ENCODE data around the gene CLTRN.
"Not testable (repeated sequence)": the region's sequence is repeated elsewhere in the genome, so short reads cannot be mapped to it uniquely, and the experiment has no call there.

CLTRN gene

GRCh38 chrX:15675490-15675921, 10.9 kb upstream of the CLTRN start:
- TF ChIP-seq ZNF274 (IDR thresholded peaks at IDR 0.05; ENCODE audit: low read depth, low read length): no peak
- peak overlapping the region; percentile 76 for H3K4me3 ChIP-seq (ENCODE audit: low read length)

- no peak for TF ChIP-seq ZNF274 (IDR thresholded peaks at IDR 0.05; ENCODE audit: low read depth, low read length)
- H3K4me3 ChIP-seq (ENCODE audit: low read length): peak overlapping the region; percentile 76
Observed at GRCh38 chrX:15674841-15675489, 10.4 kb upstream of the CLTRN start.

GRCh38 chrX:15674514-15674840, 9.9 kb upstream of the CLTRN start:
- no peak for TF ChIP-seq ZNF274 (IDR thresholded peaks at IDR 0.05; ENCODE audit: low read depth, low read length)
- peak overlapping the region; percentile 76 for H3K4me3 ChIP-seq (ENCODE audit: low read length)

GRCh38 chrX:15673970-15674369, 9.4 kb upstream of the CLTRN start:
- TF ChIP-seq ZNF274 (IDR thresholded peaks at IDR 0.05; ENCODE audit: low read depth, low read length): no peak
- peak overlapping the region; percentile 76 for H3K4me3 ChIP-seq (ENCODE audit: low read length)

DNA sequence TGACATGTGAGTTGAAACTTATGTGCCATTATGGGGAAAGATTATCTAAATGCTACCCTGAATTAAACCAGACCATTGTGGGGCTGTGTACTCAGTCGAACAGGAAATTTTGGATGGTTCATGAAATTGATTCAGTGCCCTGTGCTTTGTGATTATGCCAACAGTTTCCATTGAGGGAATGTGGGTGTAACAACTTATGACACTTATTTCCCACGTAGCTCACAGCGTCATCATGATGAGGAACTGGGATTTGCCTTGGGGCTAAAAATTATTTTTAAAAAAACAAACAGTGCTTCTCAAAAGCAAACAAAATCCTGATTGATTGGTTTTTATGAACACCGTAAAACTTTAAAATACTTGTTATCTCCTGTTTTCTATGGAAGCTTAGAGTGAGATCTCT, 8.3 kb upstream of the CLTRN start:
- TF ChIP-seq ZNF274 (IDR thresholded peaks at IDR 0.05; ENCODE audit: low read depth, low read length): no peak
- no peak overlapping the region for H3K4me3 ChIP-seq (ENCODE audit: low read length)

DNA sequence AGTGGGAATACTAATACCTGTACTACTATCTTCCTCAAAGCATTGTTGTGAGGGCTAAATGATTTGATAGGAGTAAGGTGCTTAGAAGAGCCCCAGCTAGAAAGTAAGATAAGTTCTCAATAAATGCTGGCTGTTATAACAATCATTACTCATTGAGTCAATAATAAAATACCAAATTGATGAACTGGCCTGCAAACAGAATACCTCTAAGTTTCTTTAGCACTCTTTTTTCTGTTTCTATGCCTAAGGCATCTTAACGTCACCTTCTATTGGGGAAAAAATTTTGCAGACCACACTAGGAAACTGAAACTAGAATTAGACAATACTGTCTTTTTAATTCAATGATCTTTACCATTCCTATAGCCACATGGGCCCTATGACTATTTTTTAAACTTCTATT, 1.2 kb downstream of the CLTRN start:
- TF ChIP-seq ZNF274 (IDR thresholded peaks at IDR 0.05; ENCODE audit: low read depth, low read length): no peak
- no peak overlapping the region for H3K4me3 ChIP-seq (ENCODE audit: low read length)

- H3K4me3 ChIP-seq (ENCODE audit: low read length): not testable (repeated sequence)
Observed at GRCh38 chrX:15654804-15655203, 9.8 kb downstream of the CLTRN start.

GRCh38 chrX:15653961-15654360, 10.6 kb downstream of the CLTRN start:
- no peak overlapping the region for H3K4me3 ChIP-seq (ENCODE audit: low read length)
- no peak for TF ChIP-seq ZNF274 (IDR thresholded peaks at IDR 0.05; ENCODE audit: low read depth, low read length)

DNA sequence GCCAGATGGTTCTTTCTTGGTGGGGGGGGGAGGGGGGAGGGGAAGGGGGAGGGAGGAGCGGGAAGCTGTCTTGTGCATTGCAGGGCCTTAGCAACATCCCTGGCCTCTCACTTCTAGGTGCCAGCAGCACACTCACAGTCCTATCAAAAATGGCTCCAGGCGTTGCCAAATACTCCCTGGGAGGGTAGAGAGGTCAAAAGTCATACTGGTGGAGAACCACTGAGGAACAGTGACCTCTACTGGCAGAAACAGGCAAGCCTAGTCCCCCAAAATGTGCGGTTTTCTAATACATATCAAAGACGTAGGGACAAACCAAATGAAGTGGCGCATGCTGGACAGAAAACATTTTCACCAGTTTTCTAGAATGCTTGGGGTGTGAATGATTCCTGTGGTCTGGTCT, 17.1 kb downstream of the CLTRN start:
- H3K4me3 ChIP-seq (ENCODE audit: low read length): not testable (repeated sequence)

DNA sequence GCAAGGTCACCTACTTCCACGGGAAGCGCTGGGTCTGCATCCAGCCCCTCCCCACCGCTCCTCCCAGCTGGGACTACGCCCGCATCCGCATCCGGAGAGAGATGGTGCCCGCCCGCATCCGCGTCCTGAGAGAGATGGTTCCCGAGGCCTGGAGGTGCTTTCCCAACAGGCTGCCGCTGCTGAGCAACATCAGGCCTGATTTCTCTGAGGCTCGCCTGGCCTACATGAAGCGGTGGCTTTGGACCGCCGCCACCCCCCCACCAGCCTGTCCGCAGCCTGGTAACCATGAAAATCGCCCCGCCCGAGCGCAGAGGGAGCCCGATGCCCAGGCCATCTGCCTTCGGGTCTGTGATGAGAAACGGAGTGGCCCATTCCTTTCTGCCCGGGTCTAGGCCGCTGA, 18.1 kb downstream of the CLTRN start:
- TF ChIP-seq ZNF274 (IDR thresholded peaks at IDR 0.05; ENCODE audit: low read depth, low read length): no peak
- no peak overlapping the region for H3K4me3 ChIP-seq (ENCODE audit: low read length)

DNA sequence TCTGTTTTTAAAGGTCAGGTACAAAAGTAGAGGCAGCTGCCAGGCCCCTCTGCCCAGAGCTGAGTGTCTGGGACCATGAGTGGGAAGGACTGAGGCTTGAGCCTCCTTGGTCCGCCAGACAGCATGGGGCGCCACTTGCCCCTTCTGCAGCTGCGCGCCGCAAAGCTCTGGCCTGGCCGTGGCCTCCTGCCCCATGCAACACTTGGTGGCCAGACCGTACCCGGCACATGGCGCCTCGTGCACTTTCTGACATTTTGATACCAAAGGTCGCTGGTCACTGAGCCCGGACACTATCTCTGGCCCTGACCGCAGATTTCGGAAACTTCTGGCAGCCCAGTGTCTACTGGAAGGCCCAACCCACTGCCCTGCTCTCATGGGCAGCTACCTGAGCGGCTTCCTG, 18.6 kb downstream of the CLTRN start:
- no peak overlapping the region for H3K4me3 ChIP-seq (ENCODE audit: low read length)
- no peak for TF ChIP-seq ZNF274 (IDR thresholded peaks at IDR 0.05; ENCODE audit: low read depth, low read length)

DNA sequence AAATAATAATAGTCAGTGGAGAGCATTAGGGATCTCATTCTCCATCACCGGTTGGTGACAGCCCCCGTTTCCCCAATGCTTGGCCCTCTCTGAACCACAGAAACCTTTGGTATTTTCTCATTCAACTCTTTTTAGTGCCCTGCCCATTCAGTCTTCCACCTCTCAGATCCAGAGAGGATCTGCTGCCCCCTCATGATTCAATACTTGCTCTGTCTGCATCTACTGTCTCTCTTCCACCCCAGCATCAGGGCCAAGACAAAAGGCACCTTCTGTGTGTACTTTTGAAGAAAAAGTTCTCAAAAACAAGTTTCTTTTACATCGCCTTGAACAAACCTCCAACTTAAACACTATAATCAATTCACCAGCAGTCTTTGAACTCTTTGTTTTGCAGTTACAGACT, 19.3 kb downstream of the CLTRN start:
- no peak overlapping the region for H3K4me3 ChIP-seq (ENCODE audit: low read length)
- no peak for TF ChIP-seq ZNF274 (IDR thresholded peaks at IDR 0.05; ENCODE audit: low read depth, low read length)

GRCh38 chrX:15644560-15644872, 20.1 kb downstream of the CLTRN start:
- H3K4me3 ChIP-seq (ENCODE audit: low read length): no peak overlapping the region
- no peak for TF ChIP-seq ZNF274 (IDR thresholded peaks at IDR 0.05; ENCODE audit: low read depth, low read length)

DNA sequence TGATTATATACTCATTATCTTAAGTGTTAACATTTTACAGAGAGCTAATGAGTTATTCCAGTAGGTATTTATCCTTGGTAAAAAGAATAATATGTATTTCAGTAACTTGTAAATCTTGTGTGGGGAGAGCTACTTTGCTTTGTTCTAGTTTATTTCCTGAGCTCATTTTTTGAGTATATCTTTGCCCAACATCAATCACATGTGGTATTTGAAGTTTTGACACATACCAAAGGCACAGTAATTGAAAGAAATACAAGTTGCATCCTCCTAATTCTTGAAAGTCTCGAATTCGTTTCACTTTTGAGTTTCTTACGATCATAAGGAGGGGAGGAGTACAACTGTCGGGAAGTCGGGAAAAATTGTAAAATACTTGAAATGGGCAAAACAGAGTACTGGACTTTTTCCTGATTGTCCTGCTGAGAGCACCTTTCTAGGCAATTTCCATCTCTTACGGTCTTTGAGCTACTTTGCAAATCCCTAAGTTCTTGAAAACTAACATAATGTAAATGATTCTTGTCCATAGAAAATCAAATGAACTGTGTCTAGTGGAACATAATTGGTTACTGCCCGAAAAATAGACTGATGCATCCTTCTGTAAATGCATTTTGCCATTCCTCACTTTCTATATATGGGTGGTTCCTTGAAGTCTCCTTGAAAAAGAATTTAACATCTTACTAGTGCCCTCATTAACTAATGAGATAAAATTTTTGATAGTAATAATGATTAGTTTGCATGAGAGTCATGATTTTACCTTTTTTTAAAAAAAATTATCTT, 20.6 kb downstream of the CLTRN start:
- no peak for TF ChIP-seq ZNF274 (IDR thresholded peaks at IDR 0.05; ENCODE audit: low read depth, low read length)
- no peak overlapping the region for H3K4me3 ChIP-seq (ENCODE audit: low read length)

- TF ChIP-seq ZNF274 (IDR thresholded peaks at IDR 0.05; ENCODE audit: low read depth, low read length): no peak
- no peak overlapping the region for H3K4me3 ChIP-seq (ENCODE audit: low read length)
Observed at GRCh38 chrX:15631637-15632036, 33.0 kb downstream of the CLTRN start.

DNA sequence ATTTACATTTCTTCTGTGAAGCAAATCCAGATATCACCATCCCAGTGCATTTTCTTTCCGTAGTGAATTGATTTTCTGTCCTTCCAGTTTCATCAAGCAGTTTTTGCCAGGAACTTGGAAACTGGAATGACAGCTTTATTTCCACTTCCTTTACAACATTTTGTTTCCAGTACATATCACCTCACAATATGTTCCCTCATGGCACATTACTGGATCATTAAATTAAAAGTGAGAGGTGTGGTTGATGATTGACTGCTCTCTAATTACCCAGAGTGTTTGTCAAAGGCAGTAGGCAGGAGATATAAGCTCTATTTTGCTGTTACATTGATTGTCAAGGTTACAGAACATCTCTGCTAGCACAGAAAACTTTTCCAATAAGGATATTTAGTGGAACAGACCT, 41.6 kb downstream of the CLTRN start:
- H3K4me3 ChIP-seq (ENCODE audit: low read length): no peak overlapping the region
- no peak for TF ChIP-seq ZNF274 (IDR thresholded peaks at IDR 0.05; ENCODE audit: low read depth, low read length)
